GM12878 (cell line): ENCODE measurements around the gene SEC24C. TPM values are rescaled to one million over a fixed set of nuclear protein-coding genes. Genes with fewer than 3 reads are reported as not detected.

ENCODE experiments used
- ATAC-seq: fragments of 200-7000 bp; cut with Tn5 transposase; 3 replicates; pipeline ENCODE4 v1.9.1; 2020; ENCODE audit warnings: mild to moderate bottlenecking, moderate library complexity
- BruUV-seq: library from RNA; stranded (reverse); fragments of 400-500 nt; replicated peaks from 2 replicates; lab custom pipeline; 2021; lab: Mats Ljungman, UMichigan
- CTCF ChIA-PET: fragments of 300-600 bp; sonication (Branson Sonifier 250); formaldehyde crosslinking; extraction: SDS; loops from one replicate; lab custom pipeline; 2021; ENCODE audit warnings: inconsistent platforms; lab: Yijun Ruan, JAX
- POLR2A ChIA-PET: fragments of 350-600 bp; formaldehyde crosslinking; extraction: SDS; loops from one replicate; lab custom pipeline; 2021; ENCODE audit warnings: inconsistent platforms; lab: Charles Lee
- RAD21 ChIA-PET: fragments of 300-600 bp; sonication (Branson Sonifier 250); formaldehyde crosslinking; loops from one replicate; lab custom pipeline; 2023; ENCODE audit warnings: antibody characterized with exemption; ENCODE audit not compliant: unreplicated experiment; lab: Charles Lee
- SMC1A ChIA-PET: fragments of 300-600 bp; sonication (Branson Sonifier 250); formaldehyde crosslinking; loops from one replicate; lab custom pipeline; 2023; ENCODE audit not compliant: unreplicated experiment, uncharacterized antibody; lab: Charles Lee
- DNase-seq: peaks from one replicate; pipeline ENCODE4 v3.0.0-alpha.2; 2011; ENCODE audit warnings: low read depth, low spot score
- FAIRE-seq: peaks from 3 replicates; lab custom pipeline; 2011; peaks lifted over from hg19 to GRCh38; lab: Jason Lieb, UNC
- H2AFZ ChIP-seq: 2 replicates; pipeline ENCODE4 v1.6.0; 2011; ENCODE audit warnings: low read depth, low read length, control low read depth; ENCODE audit not compliant: control insufficient read depth
- H3K27ac ChIP-seq: 2 replicates; pipeline ENCODE4 v1.5.1; 2011; ENCODE audit warnings: control low read depth; ENCODE audit not compliant: control insufficient read depth, insufficient read depth
- H3K27me3 ChIP-seq, 2 experiments: replicated peaks in 1 of 2; 2 replicates each; pipeline versions ENCODE4 v1.6.0 to v1.6.1; 2011; ENCODE audit warnings: low read length in 1 of 2; ENCODE audit not compliant: control insufficient read depth in 2 of 2, insufficient read depth in 2 of 2
- H3K36me3 ChIP-seq, 2 experiments: 2 replicates each; pipeline ENCODE4 v1.5.1; 2011; ENCODE audit warnings: low read length in 1 of 2; ENCODE audit not compliant: control insufficient read depth in 2 of 2, insufficient read depth in 2 of 2
- H3K4me1 ChIP-seq: 2 replicates; pipeline ENCODE4 v1.6.1; 2011; ENCODE audit warnings: mild to moderate bottlenecking, low read length, moderate library complexity, mixed read lengths; ENCODE audit not compliant: control insufficient read depth, insufficient read depth
- H3K4me2 ChIP-seq: 2 replicates; pipeline ENCODE4 v1.6.0; 2011; ENCODE audit warnings: control low read depth; ENCODE audit not compliant: control insufficient read depth, insufficient read depth
- H3K4me3 ChIP-seq: fragments of 200-600 bp; sonication (generic); 2 replicates; pipeline ENCODE4 v1.5.1; 2016
- H3K79me2 ChIP-seq: 2 replicates; pipeline ENCODE4 v1.6.0; 2011; ENCODE audit warnings: low read length; ENCODE audit not compliant: control insufficient read depth, insufficient read depth
- H3K9ac ChIP-seq: 2 replicates; pipeline ENCODE4 v1.8.0; 2011; ENCODE audit warnings: low read length, control low read depth, mixed read lengths; ENCODE audit not compliant: control insufficient read depth, insufficient read depth
- H3K9me3 ChIP-seq: replicated peaks from 3 replicates; pipeline ENCODE4 v1.5.1; 2011; ENCODE audit warnings: mild to moderate bottlenecking, low read length; ENCODE audit not compliant: control insufficient read depth, insufficient read depth
- H4K20me1 ChIP-seq: 2 replicates; pipeline ENCODE4 v1.6.0; 2011; ENCODE audit not compliant: control insufficient read depth, insufficient read depth
- BHLHE40 ChIP-seq, 2 experiments: fragments of 450-650 bp in 1 of 2; IDR thresholded peaks; 2 replicates each; pipeline ENCODE4 v1.6.1; 2011 to 2017; ENCODE audit warnings: low read depth in 2 of 2, borderline replicate concordance in 1 of 2, improper control_type of control experiment in 1 of 2, low read length in 1 of 2, mild to moderate bottlenecking in 1 of 2
- JUND ChIP-seq: IDR thresholded peaks from 2 replicates; pipeline ENCODE4 v1.6.1; 2012; ENCODE audit warnings: low read depth, mild to moderate bottlenecking, low read length, improper control_type of control experiment, moderate library complexity
- MTA2 ChIP-seq: fragments of 450-650 bp; IDR thresholded peaks from 2 replicates; pipeline ENCODE4 v1.6.1; 2016; ENCODE audit warnings: low read depth, mild to moderate bottlenecking, moderate library complexity
- NBN ChIP-seq: fragments of 450-650 bp; IDR thresholded peaks from 2 replicates; pipeline ENCODE4 v1.6.1; 2016
- POLR2A ChIP-seq: IDR thresholded peaks from 2 replicates; pipeline ENCODE4 v1.6.1; 2011; ENCODE audit warnings: low read depth, mild to moderate bottlenecking, low read length
- WGBS: methylation state at CpG from one replicate; pipeline ENCODE4 v1.1.6; 2016; ENCODE audit warnings: low lambda C conversion rate; ENCODE audit not compliant: insufficient replicate concordance, insufficient coverage; ENCODE audit errors: missing lambda C conversion rate; 5-methylcytosine and 5-hydroxymethylcytosine counted together
- in situ Hi-C: fragments of 300-500 bp; cut with MboI; formaldehyde crosslinking; loops from 9 replicates; pipeline ENCODE4 v1.14.3; 2018; ENCODE audit warnings: mixed read lengths
- intact Hi-C: fragments of 100-400 bp; cut with micrococcal nuclease; formaldehyde crosslinking; loops from one replicate; pipeline ENCODE4 v1.14.2; 2022; ENCODE audit not compliant: unreplicated experiment
- polyA plus RNA-seq, 11 experiments: library from polyadenylated mRNA; depleted of rRNA in 4 of 11; unstranded in 6 of 11; stranded (reverse) in 5 of 11; fragments of >200 nt; fragmentation: Nextera tagmentation in 4 of 11; fragmentation: Illumina TruSeq in 1 of 11; extraction: Ambion mirVana in 4 of 11; extraction: Trizol in 1 of 11; gene quantifications; 1 replicate in 1 of 11; 2 replicates in 10 of 11; pipeline versions ENCODE4 v1.2.1 to v1.2.3, GENCODE V29; 2011 to 2016; ENCODE audit warnings: inconsistent platforms in 2 of 11, missing spikeins in 2 of 11, low read depth in 1 of 11
- total RNA-seq, 4 experiments: library from RNA; depleted of rRNA in 3 of 4; stranded (reverse); fragments of >200 nt in 3 of 4; fragmentation: Illumina TruSeq in 1 of 4; extraction: Trizol in 1 of 4; gene quantifications; 2 replicates each; pipeline versions ENCODE4 v1.2.1 to v1.2.3, GENCODE V29; 2013 to 2021

The SEC24C gene
- total and polyA plus RNA-seq, 10 of the 15 experiments (the other 5 are each of a cell fraction or from before 2014, with no cell fraction given), result 12.7 to 117 (median 73.8) TPM

- no peaks in the 10 kb centered on the region for H3K27me3 ChIP-seq
- RAD21 ChIA-PET, result interaction anchor here (1.1 to 3.0 kb wide), 6 partner anchors 8 to 99 kb away, joined by 3 to 21 read pairs (median 10); partner anchors contain the start of gene SEC24C
- peak overlapping the region; percentile 91 for H3K4me3 ChIP-seq
- no peaks in the 10 kb centered on the region for H3K9me3 ChIP-seq
- WGBS, result 18% methylated on average over 5 of the region's 5 CpGs
- intact Hi-C loops (loop anchor here (2.0 to 10.0 kb wide), 2 partner anchors 36 to 126 kb away; partner anchors contain the start of genes SEC24C and SYNPO2L), in situ Hi-C loops (no loop called here)
- no peak for ATAC-seq
- H3K36me3 ChIP-seq, result peaks cover 0 to 7% of the 10 kb centered on the region in 2 experiments; a peak in 3 of 4 replicates
- TF ChIP-seq BHLHE40 (IDR thresholded peaks at IDR 0.05; ENCODE audit: borderline replicate concordance in 1 of 2, low read depth in 2 of 2, low read length in 1 of 2), result peak in 1 of 2 experiments; percentile 44; a peak in 2 of 4 replicates
- no peak for TF ChIP-seq JUND
- TF ChIP-seq MTA2, result 0 out of 2 replicates have a peak, but pooled peaks have one; percentile 3
- no peak for DNase-seq
- no peak overlapping the region for H3K9ac ChIP-seq
- BruUV-seq, result no TSS peak
- no peaks in the 10 kb centered on the region for H4K20me1 ChIP-seq
- no peak overlapping the region for H2AFZ ChIP-seq
- CTCF ChIA-PET, result interaction anchor here (0.5 to 4.5 kb wide), 6 partner anchors 7 to 126 kb away, joined by 3 to 40 read pairs (median 6); a partner anchor contains a TSS
- POLR2A ChIA-PET, result interaction anchor here (2.2 to 5.0 kb wide), 5 partner anchors 12 to 35 kb away, joined by 7 to 25 read pairs (median 15); partner anchors contain the start of gene SEC24C
- H3K4me1 ChIP-seq, result peaks cover 5% of the 10 kb centered on the region
- SMC1A ChIA-PET, result interaction anchor here (0.6 to 4.9 kb wide), 13 partner anchors 9 to 129 kb away, joined by 3 to 31 read pairs (median 5); partner anchors contain the start of gene SEC24C
- peaks cover 71% of the 10 kb centered on the region for H3K79me2 ChIP-seq
- no peak for FAIRE-seq
- H3K27ac ChIP-seq, result no peak overlapping the region
- H3K4me2 ChIP-seq, result peak overlapping the region; percentile 90
Observed at GRCh38 chr10:73780301-73780700, 36.1 kb downstream of the SEC24C start.

- no peak for TF ChIP-seq NBN
- TF ChIP-seq POLR2A, result peak; percentile 25; the same call in 1 of the 2 replicates
- TF ChIP-seq, all 136 proteins: peak for 1
- RAD21 ChIA-PET, result interaction anchor here (0.7 to 3.0 kb wide), 9 partner anchors 9 to 155 kb away, joined by 3 to 21 read pairs (median 8); partner anchors contain the start of gene SEC24C
- no peaks in the 10 kb centered on the region for H3K27me3 ChIP-seq
- peaks cover 70% of the 10 kb centered on the region for H3K79me2 ChIP-seq
- no peaks in the 10 kb centered on the region for H3K9me3 ChIP-seq
- in situ Hi-C loops (no loop called here), intact Hi-C loops (loop anchor here (2.0 to 10.0 kb wide), 2 partner anchors 36 to 126 kb away; partner anchors contain the start of genes SEC24C and SYNPO2L)
- WGBS, result 26% methylated on average over 11 of the region's 11 CpGs
- no peak for FAIRE-seq
- BruUV-seq, result no TSS peak
- peak overlapping the region; percentile 91 for H3K4me3 ChIP-seq
- peak overlapping the region; percentile 52; the same call in 1 of the 2 replicates for H3K27ac ChIP-seq
- peak overlapping the region; percentile 90 for H3K4me2 ChIP-seq
- SMC1A ChIA-PET, result interaction anchor here (0.7 to 4.9 kb wide), 17 partner anchors 8 to 517 kb away, joined by 3 to 31 read pairs (median 5); partner anchors contain the start of gene SEC24C
- H3K9ac ChIP-seq, result peak overlapping the region; percentile 93
- no peak overlapping the region for H2AFZ ChIP-seq
- peaks cover 0 to 7% of the 10 kb centered on the region in 2 experiments; a peak in 3 of 4 replicates for H3K36me3 ChIP-seq
- CTCF ChIA-PET, result interaction anchor here (0.8 to 4.5 kb wide), 12 partner anchors 8 to 322 kb away, joined by 3 to 40 read pairs (median 4); a partner anchor contains a TSS
- H4K20me1 ChIP-seq, result no peaks in the 10 kb centered on the region
- DNase-seq, result no peak
- no peak for ATAC-seq
- POLR2A ChIA-PET, result interaction anchor here (1.8 to 5.0 kb wide), 6 partner anchors 8 to 36 kb away, joined by 7 to 25 read pairs (median 15); partner anchors contain the start of gene SEC24C
- H3K4me1 ChIP-seq, result peaks cover 5% of the 10 kb centered on the region
Observed at GRCh38 chr10:73780966-73781365, 36.8 kb downstream of the SEC24C start.
